ENCODE data around the gene UGT2B17. TPM values are rescaled to one million over a fixed set of nuclear protein-coding genes. Genes with fewer than 3 reads are reported as not detected.

UGT2B17 gene
- total RNA-seq, 1 experiment from 2014 or later: not detected

DNA sequence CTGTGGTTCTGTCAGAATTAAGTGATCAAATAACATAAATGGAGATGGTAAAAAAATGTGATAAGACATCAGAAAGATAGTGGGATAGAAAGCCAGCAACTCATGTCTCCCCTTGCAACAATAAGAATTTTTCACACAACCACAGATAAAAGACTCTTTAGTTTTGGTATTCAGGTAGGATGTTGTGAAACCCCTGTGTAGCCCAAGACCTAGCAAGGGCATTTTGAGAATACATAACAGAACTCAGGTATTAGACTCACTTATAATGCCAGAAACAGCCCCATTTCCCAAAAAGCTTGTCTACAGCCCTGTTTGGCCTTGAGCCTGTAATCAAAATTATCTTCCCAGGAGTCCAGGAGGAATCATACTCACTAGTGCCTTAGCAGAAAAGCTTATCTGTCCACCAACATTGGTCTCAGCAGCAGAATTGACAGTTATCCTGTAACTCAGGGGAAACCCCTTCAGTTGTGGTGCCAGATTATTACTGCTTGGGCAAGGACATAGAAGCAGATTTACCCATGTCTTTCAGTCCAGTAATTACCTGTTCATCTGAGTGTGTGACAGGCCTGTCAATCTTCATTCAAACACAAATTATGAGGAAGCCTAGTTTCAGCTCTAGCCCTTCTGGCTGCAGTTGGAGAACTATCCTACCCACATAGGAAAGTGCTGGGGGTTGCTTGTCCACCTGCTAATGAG, 41.0 kb upstream of the UGT2B17 start:
- no peak overlapping the region for H3K4me3 ChIP-seq (ENCODE audit: low read depth in 2 of 2, low read length in 2 of 2)
- ATAC-seq (no peak), DNase-seq (ENCODE audit: low read depth, low spot score) (no peak)
- H3K27me3 ChIP-seq (ENCODE audit: control insufficient read depth, insufficient read depth, low read length): no peaks in the 10 kb centered on the region
- H3K9me3 ChIP-seq (ENCODE audit: control insufficient read depth, insufficient read depth, low read depth, low read length): no peaks in the 10 kb centered on the region
- TF ChIP-seq TCF7L2 (IDR thresholded peaks at IDR 0.05; ENCODE audit: low read depth, low read length) (no peak), CTCF (IDR thresholded peaks at IDR 0.05) (no peak), POLR2AphosphoS5 (IDR thresholded peaks at IDR 0.05; ENCODE audit: low read depth, low read length) (no peak), REST (IDR thresholded peaks at IDR 0.05; ENCODE audit: insufficient read depth in 1 of 2, low read depth in 2 of 2, low read length in 1 of 2) (no peak), SIN3A (IDR thresholded peaks at IDR 0.05; ENCODE audit: borderline replicate concordance, insufficient read depth, low read depth, low read length) (no peak)
- in situ Hi-C loops (cut with HindIII; ENCODE audit: low pct_unique_long_range_greater_than_20kb, low sequenced_read_pairs) (no loop called here), intact Hi-C loops (cut with micrococcal nuclease; ENCODE audit: unreplicated experiment) (no loop called here)
- BruUV-seq (replicated peaks): no TSS peak
- H3K27ac ChIP-seq (ENCODE audit: low read length): no peak overlapping the region
- CTCF ChIA-PET: no interaction called here
- H3K36me3 ChIP-seq (ENCODE audit: control insufficient read depth, insufficient read depth, low read length): no peaks in the 10 kb centered on the region
- POLR2A ChIA-PET: no interaction called here
- H3K4me1 ChIP-seq (ENCODE audit: control insufficient read depth, insufficient read depth, low read length): no peaks in the 10 kb centered on the region

GRCh38 chr4:68615699-68616422, 39.7 kb upstream of the UGT2B17 start:
- Histone ChIP-seq H3K4me1 (ENCODE audit: control insufficient read depth, insufficient read depth, low read length) (no peaks in the 10 kb centered on the region), H3K4me3 (ENCODE audit: low read depth in 2 of 2, low read length in 2 of 2) (no peak overlapping the region), H3K9me3 (ENCODE audit: control insufficient read depth, insufficient read depth, low read depth, low read length) (no peaks in the 10 kb centered on the region), H3K27me3 (ENCODE audit: control insufficient read depth, insufficient read depth, low read length) (no peaks in the 10 kb centered on the region), H3K36me3 (ENCODE audit: control insufficient read depth, insufficient read depth, low read length) (no peaks in the 10 kb centered on the region), H3K27ac (ENCODE audit: low read length) (no peak overlapping the region)
- intact Hi-C loops (cut with micrococcal nuclease; ENCODE audit: unreplicated experiment) (no loop called here), in situ Hi-C loops (cut with HindIII; ENCODE audit: low pct_unique_long_range_greater_than_20kb, low sequenced_read_pairs) (no loop called here)
- ChIA-PET CTCF (no interaction called here), POLR2A (no interaction called here)
- no peak for ATAC-seq
- DNase-seq (ENCODE audit: low read depth, low spot score): no peak
- no TSS peak for BruUV-seq (replicated peaks)
- TF ChIP-seq REST (IDR thresholded peaks at IDR 0.05; ENCODE audit: insufficient read depth in 1 of 2, low read depth in 2 of 2, low read length in 1 of 2): no peak
- TF ChIP-seq CTCF (IDR thresholded peaks at IDR 0.05): no peak
- no peak for TF ChIP-seq TCF7L2 (IDR thresholded peaks at IDR 0.05; ENCODE audit: low read depth, low read length)
- no peak for TF ChIP-seq SIN3A (IDR thresholded peaks at IDR 0.05; ENCODE audit: borderline replicate concordance, insufficient read depth, low read depth, low read length)

Measured in Panc1 (cell line).